Panc1 (cell line): ENCODE results near the gene RXFP4. TPM values are rescaled to one million over a fixed set of nuclear protein-coding genes. Genes with fewer than 3 reads are reported as not detected.

ENCODE experiments used
- ATAC-seq: fragments of 200-7000 bp; cut with Tn5 transposase; 2 replicates; pipeline ENCODE4 v1.9.1; 2020; ENCODE audit warnings: mild to moderate bottlenecking, moderate library complexity
- BruUV-seq: library from RNA; stranded (reverse); fragments of 400-500 nt; replicated peaks from 2 replicates; lab custom pipeline; 2021; lab: Mats Ljungman, UMichigan
- CTCF ChIA-PET: fragments of 300-600 bp; sonication (Branson Sonifier 250); formaldehyde crosslinking; loops from one replicate; lab custom pipeline; 2022; ENCODE audit warnings: antibody characterized with exemption; lab: Charles Lee
- POLR2A ChIA-PET: fragments of 300-600 bp; sonication (Branson Sonifier 250); formaldehyde crosslinking; loops from one replicate; lab custom pipeline; 2022; ENCODE audit warnings: antibody characterized with exemption; lab: Charles Lee
- DNase-seq: peaks from one replicate; pipeline ENCODE4 v3.0.0-alpha.2; 2010; ENCODE audit warnings: low read depth, low spot score
- H3K27ac ChIP-seq: 2 replicates; pipeline ENCODE4 v1.5.1; 2011; ENCODE audit warnings: mild to moderate bottlenecking, low read length, inconsistent platforms
- H3K27me3 ChIP-seq: fragments of 200-500 bp; sonication (Bioruptor generic); 2 replicates; pipeline ENCODE4 v1.6.0; 2014; ENCODE audit warnings: low read length, inconsistent platforms; ENCODE audit not compliant: control insufficient read depth, insufficient read depth
- H3K36me3 ChIP-seq: fragments of 200-500 bp; sonication (Bioruptor generic); 2 replicates; pipeline ENCODE4 v1.5.1; 2014; ENCODE audit warnings: inconsistent platforms, mild to moderate bottlenecking, low read length, moderate library complexity; ENCODE audit not compliant: control insufficient read depth, insufficient read depth
- H3K4me1 ChIP-seq: 2 replicates; pipeline ENCODE4 v1.5.1; 2011; ENCODE audit warnings: inconsistent platforms, mild to moderate bottlenecking, low read length, moderate library complexity; ENCODE audit not compliant: control insufficient read depth, insufficient read depth
- H3K4me3 ChIP-seq, 2 experiments: 2 replicates each; pipeline ENCODE4 v1.5.1; 2011 to 2012; ENCODE audit warnings: low read depth in 2 of 2, low read length in 2 of 2, mild to moderate bottlenecking in 2 of 2, inconsistent platforms in 1 of 2, moderate library complexity in 1 of 2
- H3K9me3 ChIP-seq: fragments of 200-500 bp; sonication (Bioruptor generic); 2 replicates; pipeline ENCODE4 v1.5.1; 2014; ENCODE audit warnings: low read depth, mild to moderate bottlenecking, inconsistent platforms, low read length, moderate library complexity; ENCODE audit not compliant: control insufficient read depth, insufficient read depth
- CTCF ChIP-seq: fragments of 450-650 bp; IDR thresholded peaks from 2 replicates; pipeline ENCODE4 v1.5.1; 2017; ENCODE audit warnings: mild to moderate bottlenecking
- POLR2AphosphoS5 ChIP-seq: IDR thresholded peaks from 2 replicates; pipeline ENCODE4 v1.6.1; 2012; ENCODE audit warnings: mild to moderate bottlenecking, low read depth, low read length, moderate library complexity
- SIN3A ChIP-seq: IDR thresholded peaks from 2 replicates; pipeline ENCODE4 v1.6.1; 2012; ENCODE audit warnings: low read depth, mild to moderate bottlenecking, low read length, moderate library complexity, borderline replicate concordance; ENCODE audit not compliant: insufficient read depth
- TCF7L2 ChIP-seq: IDR thresholded peaks from 2 replicates; pipeline ENCODE4 v1.6.1; 2011; ENCODE audit warnings: mild to moderate bottlenecking, low read depth, low read length, inconsistent platforms
- in situ Hi-C: cut with HindIII; loops from 2 replicates; pipeline ENCODE4 v1.10.0; 2016; ENCODE audit warnings: low sequenced_read_pairs, low pct_unique_long_range_greater_than_20kb
- intact Hi-C: fragments of 100-400 bp; cut with micrococcal nuclease; formaldehyde crosslinking; loops from one replicate; pipeline ENCODE4 v1.10.0; 2022; ENCODE audit not compliant: unreplicated experiment
- total RNA-seq: library from RNA; stranded (reverse); gene quantifications from one replicate; pipeline ENCODE4 v1.2.1, GENCODE V29; 2021; ENCODE audit not compliant: unreplicated experiment
- TF ChIP-seq, protein P1 (sequence below), 2 experiments: IDR thresholded peaks; 2 replicates each; pipeline ENCODE4 v1.6.1; 2011 to 2012; ENCODE audit warnings: low read depth in 2 of 2, control low read depth in 1 of 2, low read length in 1 of 2, mild to moderate bottlenecking in 1 of 2, moderate library complexity in 1 of 2; ENCODE audit not compliant: insufficient read depth in 1 of 2

The RXFP4 gene
- total RNA-seq, 1 experiment from 2014 or later: 8.0 TPM

DNA sequence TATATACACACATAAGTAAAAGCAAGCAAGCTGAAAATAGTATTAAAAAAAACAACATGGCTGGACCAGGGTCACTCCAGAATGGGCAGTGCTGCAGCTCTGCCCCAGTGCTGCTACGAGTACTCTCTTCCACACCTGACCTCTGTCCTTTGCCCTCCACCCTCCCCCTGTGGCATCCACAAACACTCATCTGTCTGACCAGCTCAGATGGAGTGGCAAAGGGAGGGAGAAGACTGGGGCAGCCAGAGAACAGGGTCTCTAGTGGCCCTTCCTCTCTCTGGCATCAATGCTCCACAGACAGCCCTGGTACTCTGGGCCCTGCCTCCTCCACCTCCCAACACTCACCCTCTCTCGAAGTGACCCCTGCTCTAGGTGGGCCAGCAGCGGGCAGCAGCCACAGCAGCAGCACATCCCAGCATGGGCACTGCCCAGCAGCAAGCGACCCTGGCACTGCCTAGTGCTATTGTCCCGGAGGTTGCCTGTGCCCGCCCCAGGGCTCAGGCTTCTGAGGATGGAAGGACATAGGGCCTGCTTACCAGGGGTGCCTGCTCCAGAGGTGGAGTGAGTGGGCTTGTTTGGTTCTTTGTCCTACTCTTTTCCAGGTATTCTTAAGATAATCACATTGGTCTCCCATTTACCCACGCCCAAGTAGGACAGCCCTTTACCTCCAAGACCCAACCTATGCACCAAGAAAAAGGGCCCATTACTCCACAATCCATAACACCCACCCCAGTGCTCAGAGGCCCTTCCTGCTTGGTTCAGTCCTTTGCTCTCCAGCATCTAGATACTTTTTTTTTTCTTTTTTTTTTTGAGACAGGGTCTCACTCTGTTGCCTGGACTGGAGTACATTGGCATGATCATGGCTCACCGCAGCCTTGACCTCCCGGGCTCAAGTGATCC lies 30.7 kb downstream of the RXFP4 start:
- Histone ChIP-seq H3K9me3 (no peaks in the 10 kb centered on the region), H3K27me3 (no peaks in the 10 kb centered on the region), H3K4me1 (peaks cover 80% of the 10 kb centered on the region), H3K27ac (no peak overlapping the region), H3K4me3 (no peak overlapping the region), H3K36me3 (no peaks in the 10 kb centered on the region; the same call in 1 of the 2 replicates)
- ChIA-PET POLR2A (no interaction called here), CTCF (interaction anchor here (0.7 kb wide), 1 partner anchor 17 kb away, joined by 3 read pairs; no protein-coding TSS in a partner anchor)
- intact Hi-C loops (no loop called here), in situ Hi-C loops (no loop called here)
- no peak for ATAC-seq
- BruUV-seq: no TSS peak
- no peak for TF ChIP-seq CTCF
- TF ChIP-seq, protein P1, sequence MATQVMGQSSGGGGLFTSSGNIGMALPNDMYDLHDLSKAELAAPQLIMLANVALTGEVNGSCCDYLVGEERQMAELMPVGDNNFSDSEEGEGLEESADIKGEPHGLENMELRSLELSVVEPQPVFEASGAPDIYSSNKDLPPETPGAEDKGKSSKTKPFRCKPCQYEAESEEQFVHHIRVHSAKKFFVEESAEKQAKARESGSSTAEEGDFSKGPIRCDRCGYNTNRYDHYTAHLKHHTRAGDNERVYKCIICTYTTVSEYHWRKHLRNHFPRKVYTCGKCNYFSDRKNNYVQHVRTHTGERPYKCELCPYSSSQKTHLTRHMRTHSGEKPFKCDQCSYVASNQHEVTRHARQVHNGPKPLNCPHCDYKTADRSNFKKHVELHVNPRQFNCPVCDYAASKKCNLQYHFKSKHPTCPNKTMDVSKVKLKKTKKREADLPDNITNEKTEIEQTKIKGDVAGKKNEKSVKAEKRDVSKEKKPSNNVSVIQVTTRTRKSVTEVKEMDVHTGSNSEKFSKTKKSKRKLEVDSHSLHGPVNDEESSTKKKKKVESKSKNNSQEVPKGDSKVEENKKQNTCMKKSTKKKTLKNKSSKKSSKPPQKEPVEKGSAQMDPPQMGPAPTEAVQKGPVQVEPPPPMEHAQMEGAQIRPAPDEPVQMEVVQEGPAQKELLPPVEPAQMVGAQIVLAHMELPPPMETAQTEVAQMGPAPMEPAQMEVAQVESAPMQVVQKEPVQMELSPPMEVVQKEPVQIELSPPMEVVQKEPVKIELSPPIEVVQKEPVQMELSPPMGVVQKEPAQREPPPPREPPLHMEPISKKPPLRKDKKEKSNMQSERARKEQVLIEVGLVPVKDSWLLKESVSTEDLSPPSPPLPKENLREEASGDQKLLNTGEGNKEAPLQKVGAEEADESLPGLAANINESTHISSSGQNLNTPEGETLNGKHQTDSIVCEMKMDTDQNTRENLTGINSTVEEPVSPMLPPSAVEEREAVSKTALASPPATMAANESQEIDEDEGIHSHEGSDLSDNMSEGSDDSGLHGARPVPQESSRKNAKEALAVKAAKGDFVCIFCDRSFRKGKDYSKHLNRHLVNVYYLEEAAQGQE (IDR thresholded peaks at IDR 0.05; ENCODE audit: insufficient read depth in 1 of 2, low read depth in 2 of 2, low read length in 1 of 2): no peak
- DNase-seq: no peak

- no peak for TF ChIP-seq CTCF
- TF ChIP-seq, protein P1 (IDR thresholded peaks at IDR 0.05; ENCODE audit: insufficient read depth in 1 of 2, low read depth in 2 of 2, low read length in 1 of 2): no peak
- no peak for TF ChIP-seq POLR2AphosphoS5
- TF ChIP-seq SIN3A: no peak
- no peak for TF ChIP-seq TCF7L2
- Histone ChIP-seq H3K4me3 (no peak overlapping the region), H3K4me1 (peaks cover 66% of the 10 kb centered on the region), H3K9me3 (no peaks in the 10 kb centered on the region), H3K27me3 (no peaks in the 10 kb centered on the region), H3K27ac (no peak overlapping the region), H3K36me3 (peaks cover 2% of the 10 kb centered on the region; the same call in 1 of the 2 replicates)
- ChIA-PET POLR2A (no interaction called here), CTCF (no interaction called here)
- no peak for ATAC-seq
- in situ Hi-C loops (no loop called here), intact Hi-C loops (no loop called here)
- no TSS peak for BruUV-seq
- no peak for DNase-seq
Measured at GRCh38 chr1:155973723-155974122, 32.3 kb downstream of the RXFP4 start.
